GM12878 (cell line): ENCODE data around the gene ZBTB3. TPM values are rescaled to one million over a fixed set of nuclear protein-coding genes. Genes with fewer than 3 reads are reported as not detected.
A peak's percentile ranks its signal among the peaks of the same experiment; 100 is the strongest.

Source experiments
- ATAC-seq: fragments of 200-7000 bp; cut with Tn5 transposase; 3 replicates; pipeline ENCODE4 v1.9.1; 2020; ENCODE audit warnings: mild to moderate bottlenecking, moderate library complexity
- BruUV-seq: library from RNA; stranded (reverse); fragments of 400-500 nt; replicated peaks from 2 replicates; lab custom pipeline; 2021; lab: Mats Ljungman, UMichigan
- CTCF ChIA-PET: fragments of 300-600 bp; sonication (Branson Sonifier 250); formaldehyde crosslinking; extraction: SDS; loops from one replicate; lab custom pipeline; 2021; ENCODE audit warnings: inconsistent platforms; lab: Yijun Ruan, JAX
- POLR2A ChIA-PET: fragments of 350-600 bp; formaldehyde crosslinking; extraction: SDS; loops from one replicate; lab custom pipeline; 2021; ENCODE audit warnings: inconsistent platforms; lab: Charles Lee
- RAD21 ChIA-PET: fragments of 300-600 bp; sonication (Branson Sonifier 250); formaldehyde crosslinking; loops from one replicate; lab custom pipeline; 2023; ENCODE audit warnings: antibody characterized with exemption; ENCODE audit not compliant: unreplicated experiment; lab: Charles Lee
- SMC1A ChIA-PET: fragments of 300-600 bp; sonication (Branson Sonifier 250); formaldehyde crosslinking; loops from one replicate; lab custom pipeline; 2023; ENCODE audit not compliant: unreplicated experiment, uncharacterized antibody; lab: Charles Lee
- DNase-seq: peaks from one replicate; pipeline ENCODE4 v3.0.0-alpha.2; 2011; ENCODE audit warnings: low read depth, low spot score
- FAIRE-seq: peaks from 3 replicates; lab custom pipeline; 2011; peaks lifted over from hg19 to GRCh38; lab: Jason Lieb, UNC
- H2AFZ ChIP-seq: 2 replicates; pipeline ENCODE4 v1.6.0; 2011; ENCODE audit warnings: low read depth, low read length, control low read depth; ENCODE audit not compliant: control insufficient read depth
- H3K27ac ChIP-seq: 2 replicates; pipeline ENCODE4 v1.5.1; 2011; ENCODE audit warnings: control low read depth; ENCODE audit not compliant: control insufficient read depth, insufficient read depth
- H3K27me3 ChIP-seq, 2 experiments: replicated peaks in 1 of 2; 2 replicates each; pipeline versions ENCODE4 v1.6.0 to v1.6.1; 2011; ENCODE audit warnings: low read length in 1 of 2; ENCODE audit not compliant: control insufficient read depth in 2 of 2, insufficient read depth in 2 of 2
- H3K36me3 ChIP-seq, 2 experiments: 2 replicates each; pipeline ENCODE4 v1.5.1; 2011; ENCODE audit warnings: low read length in 1 of 2; ENCODE audit not compliant: control insufficient read depth in 2 of 2, insufficient read depth in 2 of 2
- H3K4me1 ChIP-seq: 2 replicates; pipeline ENCODE4 v1.6.1; 2011; ENCODE audit warnings: mild to moderate bottlenecking, low read length, moderate library complexity, mixed read lengths; ENCODE audit not compliant: control insufficient read depth, insufficient read depth
- H3K4me2 ChIP-seq: 2 replicates; pipeline ENCODE4 v1.6.0; 2011; ENCODE audit warnings: control low read depth; ENCODE audit not compliant: control insufficient read depth, insufficient read depth
- H3K4me3 ChIP-seq: fragments of 200-600 bp; sonication (generic); 2 replicates; pipeline ENCODE4 v1.5.1; 2016
- H3K79me2 ChIP-seq: 2 replicates; pipeline ENCODE4 v1.6.0; 2011; ENCODE audit warnings: low read length; ENCODE audit not compliant: control insufficient read depth, insufficient read depth
- H3K9ac ChIP-seq: 2 replicates; pipeline ENCODE4 v1.8.0; 2011; ENCODE audit warnings: low read length, control low read depth, mixed read lengths; ENCODE audit not compliant: control insufficient read depth, insufficient read depth
- H3K9me3 ChIP-seq: replicated peaks from 3 replicates; pipeline ENCODE4 v1.5.1; 2011; ENCODE audit warnings: mild to moderate bottlenecking, low read length; ENCODE audit not compliant: control insufficient read depth, insufficient read depth
- H4K20me1 ChIP-seq: 2 replicates; pipeline ENCODE4 v1.6.0; 2011; ENCODE audit not compliant: control insufficient read depth, insufficient read depth
- BMI1 ChIP-seq: fragments of 450-650 bp; IDR thresholded peaks from 2 replicates; pipeline ENCODE4 v1.6.1; 2016; ENCODE audit warnings: mild to moderate bottlenecking, moderate library complexity, borderline replicate concordance
- BRCA1 ChIP-seq: IDR thresholded peaks from 2 replicates; pipeline ENCODE4 v1.6.1; 2011; ENCODE audit warnings: low read depth, low read length, improper control_type of control experiment
- CEBPZ ChIP-seq: fragments of 150-350 bp; IDR thresholded peaks from 2 replicates; pipeline ENCODE4 v1.6.1; 2016; ENCODE audit warnings: low read depth, low read length
- GABPA ChIP-seq: IDR thresholded peaks from 2 replicates; pipeline ENCODE4 v1.6.1; 2014; ENCODE audit warnings: antibody characterized with exemption, low read depth, mild to moderate bottlenecking, inconsistent platforms
- IKZF1 ChIP-seq: fragments of 450-650 bp; conservative IDR thresholded peaks from 2 replicates; pipeline ENCODE4 v1.6.1; 2017; ENCODE audit warnings: antibody characterized with exemption, mild to moderate bottlenecking
- IRF4 ChIP-seq: IDR thresholded peaks from 2 replicates; pipeline ENCODE4 v1.6.1; 2011; ENCODE audit warnings: low read depth, low read length
- LARP7 ChIP-seq: fragments of 450-650 bp; IDR thresholded peaks from 2 replicates; pipeline ENCODE4 v1.6.1; 2017; ENCODE audit warnings: mild to moderate bottlenecking
- MEF2A ChIP-seq: IDR thresholded peaks from 2 replicates; pipeline ENCODE4 v1.6.1; 2011; ENCODE audit warnings: low read depth, mild to moderate bottlenecking, low read length, moderate library complexity; ENCODE audit not compliant: insufficient read depth
- MEF2B ChIP-seq: fragments of 450-650 bp; IDR thresholded peaks from 2 replicates; pipeline ENCODE4 v1.6.1; 2018; ENCODE audit warnings: mild to moderate bottlenecking, moderate library complexity; ENCODE audit not compliant: partially characterized antibody, poor library complexity, severe bottlenecking
- PKNOX1 ChIP-seq: fragments of 450-650 bp; IDR thresholded peaks from 2 replicates; pipeline ENCODE4 v1.6.1; 2016; ENCODE audit warnings: mild to moderate bottlenecking
- POLR2A ChIP-seq: IDR thresholded peaks from 2 replicates; pipeline ENCODE4 v1.6.1; 2011; ENCODE audit warnings: low read depth, mild to moderate bottlenecking, low read length
- POLR2AphosphoS2 ChIP-seq: IDR thresholded peaks from 2 replicates; pipeline ENCODE4 v1.6.1; 2011; ENCODE audit warnings: low read depth, mild to moderate bottlenecking, low read length, improper control_type of control experiment, moderate library complexity
- RUNX3 ChIP-seq: IDR thresholded peaks from 2 replicates; pipeline ENCODE4 v1.6.1; 2012; ENCODE audit warnings: low read length, inconsistent platforms
- SMARCA5 ChIP-seq: fragments of 450-650 bp; IDR thresholded peaks from 2 replicates; pipeline ENCODE4 v1.6.1; 2017; ENCODE audit warnings: mild to moderate bottlenecking
- TCF3 ChIP-seq: IDR thresholded peaks from 2 replicates; pipeline ENCODE4 v1.6.1; 2012; ENCODE audit warnings: low read depth, mild to moderate bottlenecking, low read length, borderline replicate concordance; ENCODE audit not compliant: insufficient read depth
- YY1 ChIP-seq: IDR thresholded peaks from 2 replicates; pipeline ENCODE4 v1.6.1; 2011; ENCODE audit warnings: low read depth, mild to moderate bottlenecking, low read length
- WGBS: methylation state at CpG from one replicate; pipeline ENCODE4 v1.1.6; 2016; ENCODE audit warnings: low lambda C conversion rate; ENCODE audit not compliant: insufficient replicate concordance, insufficient coverage; ENCODE audit errors: missing lambda C conversion rate; 5-methylcytosine and 5-hydroxymethylcytosine counted together
- in situ Hi-C: fragments of 300-500 bp; cut with MboI; formaldehyde crosslinking; loops from 9 replicates; pipeline ENCODE4 v1.14.3; 2018; ENCODE audit warnings: mixed read lengths
- intact Hi-C: fragments of 100-400 bp; cut with micrococcal nuclease; formaldehyde crosslinking; loops from one replicate; pipeline ENCODE4 v1.14.2; 2022; ENCODE audit not compliant: unreplicated experiment
- polyA plus RNA-seq, 11 experiments: library from polyadenylated mRNA; depleted of rRNA in 4 of 11; unstranded in 6 of 11; stranded (reverse) in 5 of 11; fragments of >200 nt; fragmentation: Nextera tagmentation in 4 of 11; fragmentation: Illumina TruSeq in 1 of 11; extraction: Ambion mirVana in 4 of 11; extraction: Trizol in 1 of 11; gene quantifications; 1 replicate in 1 of 11; 2 replicates in 10 of 11; pipeline versions ENCODE4 v1.2.1 to v1.2.3, GENCODE V29; 2011 to 2016; ENCODE audit warnings: inconsistent platforms in 2 of 11, missing spikeins in 2 of 11, low read depth in 1 of 11
- total RNA-seq, 4 experiments: library from RNA; depleted of rRNA in 3 of 4; stranded (reverse); fragments of >200 nt in 3 of 4; fragmentation: Illumina TruSeq in 1 of 4; extraction: Trizol in 1 of 4; gene quantifications; 2 replicates each; pipeline versions ENCODE4 v1.2.1 to v1.2.3, GENCODE V29; 2013 to 2021

Gene ZBTB3
- total and polyA plus RNA-seq, 10 of the 15 experiments (the other 5 are each of a cell fraction or from before 2014, with no cell fraction given) = 1.4 to 7.7 (median 4.8) TPM

GRCh38 chr11:62705880-62706849 lies 47.8 kb downstream of the ZBTB3 start:
- Histone ChIP-seq H3K9ac (peak overlapping the region; percentile 40), H4K20me1 (no peaks in the 10 kb centered on the region), H3K36me3 (peaks cover 7 to 12% of the 10 kb centered on the region in 2 experiments), H3K4me2 (peak overlapping the region; percentile 92), H3K4me1 (peaks cover 29% of the 10 kb centered on the region), H3K27ac (peak overlapping the region; percentile 51), H2AFZ (peak overlapping the region; percentile 76), H3K79me2 (no peaks in the 10 kb centered on the region), H3K27me3 (no peaks in the 10 kb centered on the region), H3K4me3 (peak overlapping the region; percentile 79), H3K9me3 (no peaks in the 10 kb centered on the region)
- in situ Hi-C loops = no loop called here
- WGBS = 8% methylated on average over 73 of the region's 73 CpGs
- DNase-seq = peak; percentile 50
- intact Hi-C loops = loop anchor here (5.0 kb wide), 1 partner anchor 104 kb away; the partner anchor contains the start of gene MTA2
- CTCF ChIA-PET = interaction anchor here (0.7 to 5.0 kb wide), 11 partner anchors 12 to 282 kb away, joined by 3 to 21 read pairs (median 3); partner anchors contain the start of genes HNRNPUL2, TTC9C and UBXN1
- POLR2A ChIA-PET = interaction anchor here (0.6 to 7.6 kb wide), 15 partner anchors 13 to 177 kb away, joined by 3 to 79 read pairs (median 5); partner anchors contain the start of genes B3GAT3, C11orf98, CSKMT and EEF1G
- peak; percentile 81 for ATAC-seq
- no TSS peak for BruUV-seq
- SMC1A ChIA-PET = interaction anchor here (0.8 to 2.5 kb wide), 7 partner anchors 22 to 163 kb away, joined by 3 to 9 read pairs (median 4); partner anchors contain the start of genes C11orf98, CSKMT, HNRNPUL2 and TTC9C
- FAIRE-seq = no peak
- RAD21 ChIA-PET = interaction anchor here (0.8 to 2.3 kb wide), 9 partner anchors 38 to 282 kb away, joined by 3 to 6 read pairs (median 3); partner anchors contain the start of genes C11orf98, CSKMT, EML3 and TAF6L
- no peak for TF ChIP-seq CEBPZ
- peak; percentile 64 for TF ChIP-seq LARP7
- no peak for TF ChIP-seq BRCA1
- TF ChIP-seq SMARCA5 = 0 out of 2 replicates have a peak, but pooled peaks have one; percentile 67
- TF ChIP-seq MEF2A = no peak
- peak; percentile 82 for TF ChIP-seq GABPA
- 0 out of 2 replicates have a peak, but pooled peaks have one; percentile 20 for TF ChIP-seq TCF3
- TF ChIP-seq POLR2A = peak; percentile 78
- TF ChIP-seq BMI1 = peak; percentile 92
- TF ChIP-seq IKZF1 = peak; percentile 28; the same call in 1 of the 2 replicates
- TF ChIP-seq RUNX3 = peak; percentile 20
- no peak; the same call in none of the 2 replicates for TF ChIP-seq YY1
- TF ChIP-seq MEF2B = peak; percentile 77
- peak; percentile 75; the same call in 1 of the 2 replicates for TF ChIP-seq POLR2AphosphoS2
- TF ChIP-seq IRF4 = no peak
- peak; percentile 44; the same call in 1 of the 2 replicates for TF ChIP-seq PKNOX1
